GM19099 (cell line): Measurements from ENCODE around the gene NTN1.

Experiments used
- POLR2A ChIP-seq: IDR thresholded peaks from 3 replicates; pipeline ENCODE4 v1.6.1; 2011; ENCODE audit warnings: low read depth; ENCODE audit not compliant: insufficient read length; ENCODE audit errors: extremely low read depth

The NTN1 gene

DNA sequence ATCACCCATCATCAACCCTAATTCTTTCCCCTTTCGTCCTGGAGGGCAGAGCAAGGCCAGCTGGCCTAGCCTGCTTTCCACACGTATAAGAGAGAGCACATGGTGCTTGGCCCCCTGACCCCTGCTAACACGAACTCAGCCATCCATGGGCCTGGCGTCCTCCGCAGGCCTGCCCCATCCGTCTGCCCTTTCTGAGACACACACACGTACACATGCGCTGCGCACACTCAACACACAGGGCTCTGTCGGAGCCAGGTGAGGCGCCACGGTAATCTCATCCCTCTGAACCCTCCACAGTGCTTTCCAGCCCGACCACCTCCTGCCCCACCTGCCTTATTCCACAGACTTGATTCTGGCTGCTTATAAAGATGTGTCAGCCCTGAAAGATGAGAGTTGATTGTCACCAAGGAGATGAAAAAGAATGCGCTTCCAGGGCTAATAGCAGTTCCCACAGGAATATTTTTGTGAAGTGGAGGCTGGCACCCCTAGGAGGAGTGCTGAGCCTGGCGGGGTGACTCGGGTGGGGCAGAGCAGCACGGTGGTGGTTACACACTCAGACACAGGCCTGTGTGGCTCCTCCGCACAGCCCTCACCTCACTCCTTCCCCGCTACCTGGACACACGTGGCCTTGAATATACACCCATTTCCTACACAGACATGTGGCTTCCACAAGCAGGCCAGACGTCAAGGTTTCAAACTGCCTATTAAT, 228.1 kb downstream of the NTN1 start:
- no peak for TF ChIP-seq POLR2A

DNA sequence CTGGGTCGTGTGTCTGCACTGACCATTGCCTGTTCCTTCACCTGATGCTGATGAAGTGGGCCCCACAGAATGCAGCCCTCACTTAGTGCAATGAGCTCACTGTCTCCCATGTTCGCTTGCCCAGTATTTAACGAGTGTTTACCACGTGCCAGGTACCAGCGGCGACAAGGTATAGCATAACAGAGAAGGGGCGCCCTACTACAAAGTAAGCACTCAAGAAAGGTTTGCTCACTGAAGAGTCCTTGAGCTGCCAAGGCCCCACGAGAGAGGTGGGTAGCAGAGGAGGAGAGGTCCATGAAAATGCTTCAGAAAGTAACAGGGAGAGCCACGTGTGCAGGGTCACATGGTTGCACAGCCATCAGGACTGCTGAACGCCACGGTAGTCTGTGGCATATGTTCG, 230.0 kb downstream of the NTN1 start:
- no peak for TF ChIP-seq POLR2A

GRCh38 chr17:9253308-9253707, 232.0 kb downstream of the NTN1 start:
- no peak for TF ChIP-seq POLR2A

- TF ChIP-seq POLR2A = no peak
Measured at GRCh38 chr17:9254841-9255240, 233.5 kb downstream of the NTN1 start.

- no peak for TF ChIP-seq POLR2A
Measured at GRCh38 chr17:9255833-9256232, 234.5 kb downstream of the NTN1 start.

GRCh38 chr17:9256361-9256750, 235.0 kb downstream of the NTN1 start:
- TF ChIP-seq POLR2A = no peak

GRCh38 chr17:9256751-9257629, 235.7 kb downstream of the NTN1 start:
- no peak for TF ChIP-seq POLR2A

- TF ChIP-seq POLR2A = no peak
Measured at GRCh38 chr17:9258115-9259015, 237.1 kb downstream of the NTN1 start.

DNA sequence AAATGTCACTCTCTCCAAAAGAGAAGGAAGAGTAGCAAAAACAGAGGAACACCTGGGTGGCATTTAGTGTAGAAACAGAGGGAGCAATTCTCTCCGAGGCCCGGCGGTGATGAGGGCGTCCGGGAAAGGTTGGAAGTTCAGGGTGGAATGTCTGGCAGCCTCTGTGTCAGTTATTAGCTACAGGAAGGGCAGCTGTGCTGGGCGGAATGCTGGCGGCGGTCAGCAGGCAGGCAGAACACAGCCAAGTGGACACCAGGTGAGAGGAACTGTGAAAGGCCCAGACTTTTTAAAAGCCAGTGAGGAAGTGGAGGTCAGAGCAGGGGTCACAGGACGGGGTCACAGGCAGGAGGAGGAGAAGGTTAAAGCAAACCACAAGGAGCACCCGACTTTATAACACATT, 238.1 kb downstream of the NTN1 start:
- no peak for TF ChIP-seq POLR2A

DNA sequence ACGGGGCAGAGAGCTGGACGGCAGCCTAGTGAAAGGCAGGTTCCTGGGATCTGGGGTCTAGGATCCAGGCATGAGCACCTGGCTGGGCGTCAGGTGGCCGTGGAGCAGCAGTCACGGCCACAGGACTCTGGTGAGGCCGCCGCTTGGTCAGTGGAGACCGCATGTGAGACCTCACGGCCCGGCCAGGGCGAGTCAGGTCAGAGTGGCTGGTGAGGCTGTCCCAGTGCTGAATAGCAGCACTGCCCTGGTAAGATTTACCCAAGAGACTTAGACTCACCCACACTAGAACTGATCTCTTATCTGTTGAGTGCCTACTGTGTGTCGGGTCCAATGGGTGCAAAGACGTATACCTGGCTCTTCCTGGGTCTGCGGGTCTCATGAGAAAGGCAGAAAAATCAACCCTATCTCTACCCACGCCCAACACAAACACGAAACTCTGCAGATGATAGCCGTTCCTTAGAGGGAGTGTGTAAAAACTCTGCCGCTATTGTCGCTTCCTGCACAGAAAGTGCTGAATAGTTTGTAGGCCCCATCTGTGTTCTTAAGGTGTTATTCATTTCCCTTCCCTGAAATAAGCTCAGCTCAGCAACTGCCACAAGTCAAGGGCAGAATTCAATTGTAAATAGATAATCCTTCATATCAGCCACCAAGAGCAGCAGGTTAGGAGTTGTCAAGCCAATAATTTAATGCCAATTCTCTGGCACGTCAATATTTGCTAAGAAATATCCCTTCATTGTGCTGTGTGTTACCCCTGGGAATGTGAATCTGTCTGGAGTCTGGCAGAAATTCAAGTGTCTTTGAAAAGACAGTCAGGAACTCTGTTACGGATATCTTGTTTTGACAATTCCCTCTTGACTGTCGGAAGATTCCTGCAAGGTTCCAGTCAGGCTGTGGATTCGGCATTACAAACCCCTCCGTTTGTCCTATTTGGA, 240.0 kb downstream of the NTN1 start:
- TF ChIP-seq POLR2A = no peak

- TF ChIP-seq POLR2A = no peak
Measured at GRCh38 chr17:9266031-9266680, 244.8 kb downstream of the NTN1 start.

GRCh38 chr17:9266697-9267117, 245.4 kb downstream of the NTN1 start:
- TF ChIP-seq POLR2A = no peak

DNA sequence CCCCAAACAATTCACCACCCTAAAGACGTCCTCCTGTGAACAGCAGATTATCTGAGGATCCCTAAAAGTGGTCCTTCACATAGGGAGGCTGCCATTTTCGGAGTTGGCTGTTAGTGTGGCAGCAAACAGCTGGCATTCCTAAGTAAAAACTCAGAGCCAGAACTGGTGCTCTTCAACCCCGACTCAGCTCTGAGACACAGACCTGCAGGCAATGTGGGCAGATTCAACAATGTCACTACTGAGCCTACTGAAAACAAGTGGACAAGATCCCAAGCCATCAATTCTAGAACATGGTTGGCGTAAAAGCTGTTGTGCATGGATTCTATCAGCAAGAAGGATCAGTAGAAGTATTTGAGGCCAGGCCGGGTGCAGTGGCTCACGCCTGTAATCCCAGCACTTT, 247.2 kb downstream of the NTN1 start:
- no peak for TF ChIP-seq POLR2A

GRCh38 chr17:9269350-9270035, 248.2 kb downstream of the NTN1 start:
- no peak for TF ChIP-seq POLR2A

GRCh38 chr17:9270921-9271320, 249.6 kb downstream of the NTN1 start:
- TF ChIP-seq POLR2A = no peak
